ENCODE data around the gene ARHGEF38. TPM values are rescaled to one million over a fixed set of nuclear protein-coding genes. Genes with fewer than 3 reads are reported as not detected.
A peak's percentile ranks its signal among the peaks of the same experiment; 100 is the strongest.

Gene ARHGEF38
- total RNA-seq, 1 donor from 2014 or later, result 0.69 TPM

- H3K9me3 Mint-ChIP-seq, result no peaks in the 10 kb centered on the region
- TF ChIP-seq, protein P1, sequence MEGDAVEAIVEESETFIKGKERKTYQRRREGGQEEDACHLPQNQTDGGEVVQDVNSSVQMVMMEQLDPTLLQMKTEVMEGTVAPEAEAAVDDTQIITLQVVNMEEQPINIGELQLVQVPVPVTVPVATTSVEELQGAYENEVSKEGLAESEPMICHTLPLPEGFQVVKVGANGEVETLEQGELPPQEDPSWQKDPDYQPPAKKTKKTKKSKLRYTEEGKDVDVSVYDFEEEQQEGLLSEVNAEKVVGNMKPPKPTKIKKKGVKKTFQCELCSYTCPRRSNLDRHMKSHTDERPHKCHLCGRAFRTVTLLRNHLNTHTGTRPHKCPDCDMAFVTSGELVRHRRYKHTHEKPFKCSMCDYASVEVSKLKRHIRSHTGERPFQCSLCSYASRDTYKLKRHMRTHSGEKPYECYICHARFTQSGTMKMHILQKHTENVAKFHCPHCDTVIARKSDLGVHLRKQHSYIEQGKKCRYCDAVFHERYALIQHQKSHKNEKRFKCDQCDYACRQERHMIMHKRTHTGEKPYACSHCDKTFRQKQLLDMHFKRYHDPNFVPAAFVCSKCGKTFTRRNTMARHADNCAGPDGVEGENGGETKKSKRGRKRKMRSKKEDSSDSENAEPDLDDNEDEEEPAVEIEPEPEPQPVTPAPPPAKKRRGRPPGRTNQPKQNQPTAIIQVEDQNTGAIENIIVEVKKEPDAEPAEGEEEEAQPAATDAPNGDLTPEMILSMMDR (IDR thresholded peaks at IDR 0.05; ENCODE audit: unreplicated experiment), result no peak
- DNase-seq (ENCODE audit: low spot score in 2 of 2, unreplicated experiment in 2 of 2), result no peak
- peak overlapping the region; percentile 71 for H3K27ac Mint-ChIP-seq
- H3K4me1 Mint-ChIP-seq, result peaks cover 62% of the 10 kb centered on the region
- no peaks in the 10 kb centered on the region for H3K27me3 Mint-ChIP-seq (ENCODE audit: low read depth)
- no peak overlapping the region for H3K4me3 Mint-ChIP-seq
- H3K36me3 Mint-ChIP-seq, result no peaks in the 10 kb centered on the region
These were observed 78.5 kb downstream of the ARHGEF38 start for GRCh38 chr4:105630670-105631655.

DNA sequence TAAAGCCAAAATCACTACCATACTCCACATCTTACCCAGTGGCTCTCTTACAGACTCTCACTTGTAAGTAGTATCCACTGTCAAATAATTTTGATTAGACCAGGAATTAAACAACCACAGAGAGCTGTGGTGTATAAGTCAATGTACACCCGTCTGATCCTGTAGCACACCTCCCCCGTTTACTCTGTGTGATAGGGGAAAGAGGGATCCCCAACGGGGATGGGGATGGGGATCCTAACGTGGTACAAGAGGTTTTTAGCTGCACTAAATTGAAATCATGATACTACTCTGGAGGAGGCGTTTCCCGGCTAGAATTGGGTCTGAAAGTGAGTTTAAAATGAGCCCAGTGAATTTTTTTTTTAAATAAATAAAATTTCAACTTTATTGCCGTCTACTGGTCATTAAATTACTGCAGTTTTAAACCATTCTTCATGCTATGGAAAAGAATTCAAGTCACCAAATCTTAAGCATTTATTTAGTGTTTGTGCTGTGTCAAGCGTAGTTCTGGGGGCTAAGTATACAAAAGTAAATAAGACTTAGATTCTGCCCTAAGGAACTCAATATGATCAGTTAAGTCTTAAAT lies 79.5 kb downstream of the ARHGEF38 start:
- TF ChIP-seq, protein P1 (IDR thresholded peaks at IDR 0.05; ENCODE audit: unreplicated experiment), result no peak

GRCh38 chr4:105632599-105632998 lies 80.2 kb downstream of the ARHGEF38 start:
- no peak for DNase-seq (ENCODE audit: low spot score in 2 of 2, unreplicated experiment in 2 of 2)
- Mint-ChIP-seq H3K27me3 (ENCODE audit: low read depth) (no peaks in the 10 kb centered on the region), H3K27ac (peak overlapping the region; percentile 58), H3K4me3 (no peak overlapping the region), H3K36me3 (no peaks in the 10 kb centered on the region), H3K9me3 (no peaks in the 10 kb centered on the region), H3K4me1 (peaks cover 62% of the 10 kb centered on the region)
- TF ChIP-seq, protein P1 (IDR thresholded peaks at IDR 0.05; ENCODE audit: unreplicated experiment), result no peak

More for the DNA sequence above, 79.5 kb downstream of the ARHGEF38 start:
- no peaks in the 10 kb centered on the region for H3K36me3 Mint-ChIP-seq
- DNase-seq (ENCODE audit: low spot score in 2 of 2, unreplicated experiment in 2 of 2), result no peak
- H3K4me3 Mint-ChIP-seq, result no peak overlapping the region
- no peaks in the 10 kb centered on the region for H3K27me3 Mint-ChIP-seq (ENCODE audit: low read depth)
- no peaks in the 10 kb centered on the region for H3K9me3 Mint-ChIP-seq
- H3K4me1 Mint-ChIP-seq, result peaks cover 62% of the 10 kb centered on the region
- peak overlapping the region; percentile 81 for H3K27ac Mint-ChIP-seq

- Mint-ChIP-seq H3K4me3 (no peak overlapping the region), H3K36me3 (no peaks in the 10 kb centered on the region), H3K27ac (peak overlapping the region; percentile 58), H3K27me3 (ENCODE audit: low read depth) (no peaks in the 10 kb centered on the region), H3K4me1 (peaks cover 64% of the 10 kb centered on the region), H3K9me3 (no peaks in the 10 kb centered on the region)
- TF ChIP-seq, protein P1 (IDR thresholded peaks at IDR 0.05; ENCODE audit: unreplicated experiment), result no peak
- no peak for DNase-seq (ENCODE audit: low spot score in 2 of 2, unreplicated experiment in 2 of 2)
These were observed 80.8 kb downstream of the ARHGEF38 start for GRCh38 chr4:105633241-105633640.

DNA sequence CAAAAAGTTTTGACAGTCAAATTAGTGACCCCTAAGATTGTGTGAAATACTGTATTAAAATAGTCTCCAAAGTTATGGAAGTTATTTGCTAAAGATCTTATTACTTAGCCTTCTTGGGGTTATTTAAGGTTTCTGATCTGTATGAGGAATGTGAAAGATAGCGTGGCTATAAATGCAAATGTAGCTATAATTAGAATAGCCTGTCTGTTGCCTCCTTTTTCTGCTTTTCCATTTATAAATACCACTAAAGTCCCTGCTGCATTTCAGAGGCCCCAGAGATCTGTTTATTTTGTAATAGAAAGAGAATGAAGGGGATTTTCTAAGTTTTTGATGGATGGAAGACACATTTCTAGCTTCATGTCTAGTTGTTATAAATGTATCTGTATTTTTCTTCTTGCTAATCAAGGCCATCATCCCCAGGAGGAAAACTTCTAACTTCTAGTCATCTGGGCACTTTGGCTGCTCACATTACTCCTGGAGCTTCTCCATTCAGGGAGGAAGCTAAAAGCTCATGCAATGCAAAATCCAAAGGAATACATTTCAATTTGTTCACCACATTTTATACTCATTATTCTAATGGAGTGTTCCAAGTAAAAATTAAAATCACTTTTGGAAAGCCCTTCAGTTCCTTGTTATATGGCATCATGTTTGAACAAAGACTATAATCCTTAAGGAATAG lies 82.1 kb downstream of the ARHGEF38 start:
- Mint-ChIP-seq H3K4me3 (no peak overlapping the region), H3K9me3 (no peaks in the 10 kb centered on the region), H3K36me3 (no peaks in the 10 kb centered on the region), H3K27me3 (ENCODE audit: low read depth) (no peaks in the 10 kb centered on the region), H3K4me1 (peaks cover 63% of the 10 kb centered on the region), H3K27ac (peak overlapping the region; percentile 72)
- no peak for DNase-seq (ENCODE audit: low spot score in 2 of 2, unreplicated experiment in 2 of 2)
- TF ChIP-seq, protein P1 (IDR thresholded peaks at IDR 0.05; ENCODE audit: unreplicated experiment), result no peak
